Left colon (tissue), 2 donors: ENCODE measurements around the gene CC2D2A. TPM values are rescaled to one million over a fixed set of nuclear protein-coding genes. Genes with fewer than 3 reads are reported as not detected.

Source experiments
- ATAC-seq: fragments of 200-7000 bp; cut with Tn5 transposase; one replicate; pipeline ENCODE4 v1.9.1; 2020; ENCODE audit warnings: mild to moderate bottlenecking, moderate library complexity
- DNase-seq, 2 donors: peaks; one replicate each; pipeline ENCODE4 v3.0.0-alpha.2; 2020
- intact Hi-C, 2 donors: fragments of 100-400 bp; cut with DNase I in 1 of 2; cut with micrococcal nuclease in 1 of 2; formaldehyde crosslinking; loops; one replicate each; pipeline versions ENCODE4 v1.11.2 to v1.14.0; 2022; cut with DNase I, micrococcal nuclease
- total RNA-seq, 2 donors: library from RNA; stranded (reverse); fragmentation: NEBNext Ultra II Directional; extraction: Animal tissue kit (Norgen Biotek cat#: 25700); gene quantifications; one replicate each; pipeline ENCODE4 v1.2.1, GENCODE V29; 2021
- donor health status: DM: no; HTN: no; CAD: no.
- donor health status: DM: yes; HTN: yes; CAD: no.

CC2D2A gene
- total RNA-seq, 2 donors from 2014 or later, result 4.8 to 8.6 TPM

- ATAC-seq, result no peak
- intact Hi-C loops, result no loop called here
- no peak for DNase-seq
These were observed 74.0 kb downstream of the CC2D2A start for GRCh38 chr4:15543537-15544247.

DNA sequence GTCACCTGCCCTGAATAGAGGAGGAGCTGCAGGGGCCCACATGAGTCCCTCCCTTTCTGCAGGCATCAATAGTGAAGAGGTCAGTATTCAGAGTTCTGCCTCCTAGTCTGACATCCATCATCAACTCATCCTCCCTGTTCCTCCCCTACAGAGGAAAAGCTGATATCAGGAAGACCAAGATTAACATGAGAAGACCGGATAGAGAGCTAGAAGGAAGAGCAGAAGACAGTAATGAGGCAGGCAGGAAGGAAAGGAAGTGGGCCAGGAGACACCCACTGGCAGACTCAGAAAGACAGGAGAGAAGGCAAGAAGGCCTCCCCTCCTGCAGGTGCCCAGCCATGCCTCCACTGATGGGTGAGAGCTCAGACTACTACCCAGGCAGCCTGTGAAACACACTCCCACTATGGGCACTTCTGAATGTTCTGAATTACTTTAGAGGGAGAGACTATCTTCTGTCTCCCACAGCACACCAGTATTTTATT, 74.6 kb downstream of the CC2D2A start:
- DNase-seq (no peak), ATAC-seq (no peak)
- intact Hi-C loops, result no loop called here

- intact Hi-C loops, result no loop called here
- DNase-seq (no peak), ATAC-seq (no peak)
These were observed 75.7 kb downstream of the CC2D2A start for GRCh38 chr4:15545371-15545770.

GRCh38 chr4:15547392-15547791, 77.7 kb downstream of the CC2D2A start:
- intact Hi-C loops, result no loop called here
- no peak for ATAC-seq
- DNase-seq, result no peak

- intact Hi-C loops, result no loop called here
- ATAC-seq (no peak), DNase-seq (no peak)
These were observed 80.8 kb downstream of the CC2D2A start for GRCh38 chr4:15550491-15550890.

- ATAC-seq, result no peak
- intact Hi-C loops, result no loop called here
- no peak for DNase-seq
These were observed 82.2 kb downstream of the CC2D2A start for GRCh38 chr4:15551740-15552446.

- intact Hi-C loops, result no loop called here
- DNase-seq (no peak), ATAC-seq (no peak)
These were observed 83.1 kb downstream of the CC2D2A start for GRCh38 chr4:15552557-15553362.

DNA sequence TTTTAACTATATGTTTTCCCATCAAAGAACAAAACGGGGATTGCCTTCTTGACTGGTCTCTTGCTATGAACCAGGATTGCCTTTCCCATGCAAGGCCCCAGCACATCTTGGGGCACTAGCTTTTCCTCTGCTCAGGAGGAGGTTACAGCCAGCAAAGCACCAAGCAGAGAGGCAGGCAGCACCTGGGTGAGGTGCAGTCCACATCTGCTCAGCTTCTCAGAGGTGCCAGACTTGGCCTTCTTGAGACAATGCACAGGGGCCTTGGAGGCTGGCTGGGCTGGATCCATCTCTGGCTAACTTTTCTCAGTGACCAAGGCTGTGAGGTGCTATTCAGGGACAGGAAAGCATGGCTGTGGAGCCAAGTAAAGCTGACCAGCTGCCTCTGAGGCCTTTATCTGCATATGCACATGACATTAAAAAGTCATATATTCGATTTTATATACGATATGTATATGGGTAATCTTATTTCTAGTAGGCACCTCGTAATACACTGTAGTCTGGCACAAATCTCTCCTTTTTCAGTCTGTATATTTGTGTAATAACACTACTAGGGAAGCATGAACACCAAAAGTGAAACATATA, 86.9 kb downstream of the CC2D2A start:
- DNase-seq, result no peak
- ATAC-seq, result no peak
- intact Hi-C loops, result no loop called here

- intact Hi-C loops, result no loop called here
- ATAC-seq, result peak; percentile 89
These were observed 88.3 kb downstream of the CC2D2A start for GRCh38 chr4:15557786-15558550.

GRCh38 chr4:15558561-15558960, 88.9 kb downstream of the CC2D2A start:
- DNase-seq, result no peak
- intact Hi-C loops, result no loop called here
- no peak for ATAC-seq

More at GRCh38 chr4:15557786-15558550, 88.3 kb downstream of the CC2D2A start:
- DNase-seq, result peak in 1 of 2 donors; percentile 19

DNA sequence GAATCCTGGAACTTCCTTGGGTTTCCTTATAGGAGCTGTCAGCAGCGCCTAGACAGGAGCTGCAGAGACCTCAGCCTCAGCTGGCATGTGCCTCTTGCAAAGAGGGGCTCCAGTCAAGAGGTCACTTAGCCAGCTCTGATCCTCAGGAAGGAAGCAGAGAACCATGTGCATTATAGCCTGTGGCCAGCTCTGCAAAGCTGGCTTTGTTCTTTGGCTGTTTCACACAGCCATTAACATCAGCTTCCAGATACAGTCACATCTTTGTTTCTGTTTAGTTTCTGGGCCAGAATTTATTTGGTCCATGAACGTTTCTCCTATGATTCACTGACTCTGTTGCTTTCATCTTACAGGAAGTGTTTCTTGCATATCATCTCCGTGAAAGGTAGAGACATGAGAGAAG, 92.4 kb downstream of the CC2D2A start:
- intact Hi-C loops, result no loop called here
- no peak for DNase-seq

GRCh38 chr4:15562623-15563022, 92.9 kb downstream of the CC2D2A start:
- DNase-seq (no peak), ATAC-seq (no peak)
- intact Hi-C loops, result no loop called here

More for the DNA sequence above, 92.4 kb downstream of the CC2D2A start:
- ATAC-seq, result no peak

GRCh38 chr4:15563871-15564270, 94.2 kb downstream of the CC2D2A start:
- DNase-seq (no peak), ATAC-seq (no peak)
- intact Hi-C loops, result no loop called here

- ATAC-seq (no peak), DNase-seq (no peak)
- intact Hi-C loops, result no loop called here
These were observed 99.1 kb downstream of the CC2D2A start for GRCh38 chr4:15568821-15569220.

DNA sequence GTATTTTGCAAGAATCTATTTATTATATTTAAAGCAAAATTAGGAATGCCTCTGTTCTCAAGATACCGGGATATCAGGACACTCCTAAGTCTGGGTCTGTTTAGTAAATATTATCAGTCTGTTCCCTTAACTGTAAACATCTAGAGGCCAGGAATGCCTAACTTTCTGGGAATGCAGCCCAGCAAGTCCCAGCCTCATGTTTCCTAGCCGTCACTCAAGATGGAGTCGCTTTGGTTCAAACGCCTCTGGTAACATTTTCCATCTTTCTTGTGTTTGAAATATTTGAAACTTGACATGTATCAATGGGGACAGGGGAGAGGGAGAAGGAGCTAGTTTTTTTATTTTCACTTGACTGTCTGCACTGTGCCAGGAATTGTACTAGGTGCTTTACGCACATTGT, 100.1 kb downstream of the CC2D2A start:
- no peak for ATAC-seq
- intact Hi-C loops, result no loop called here
- DNase-seq, result no peak

GRCh38 chr4:15575966-15576365, 106.3 kb downstream of the CC2D2A start:
- DNase-seq (no peak), ATAC-seq (no peak)
- intact Hi-C loops, result no loop called here

DNA sequence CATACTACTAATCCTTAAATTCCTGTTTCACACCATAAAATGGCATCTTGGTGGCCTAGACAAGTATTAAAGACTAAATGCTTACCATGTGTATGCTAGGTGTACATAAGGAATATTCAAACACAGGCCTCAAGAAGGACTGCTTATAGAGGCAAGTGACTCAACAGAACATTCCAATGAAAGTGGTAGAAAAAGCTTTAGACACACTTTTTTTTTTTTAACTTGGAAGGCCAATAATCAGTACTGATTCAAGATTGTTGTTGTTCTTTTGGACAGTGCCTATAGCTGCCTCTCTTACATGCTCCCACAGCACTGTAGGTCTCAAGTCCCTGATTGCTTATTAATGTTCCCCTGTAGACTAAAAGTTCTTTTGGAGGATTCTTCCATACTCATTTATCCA, 107.8 kb downstream of the CC2D2A start:
- DNase-seq (no peak), ATAC-seq (no peak)
- intact Hi-C loops, result no loop called here

DNA sequence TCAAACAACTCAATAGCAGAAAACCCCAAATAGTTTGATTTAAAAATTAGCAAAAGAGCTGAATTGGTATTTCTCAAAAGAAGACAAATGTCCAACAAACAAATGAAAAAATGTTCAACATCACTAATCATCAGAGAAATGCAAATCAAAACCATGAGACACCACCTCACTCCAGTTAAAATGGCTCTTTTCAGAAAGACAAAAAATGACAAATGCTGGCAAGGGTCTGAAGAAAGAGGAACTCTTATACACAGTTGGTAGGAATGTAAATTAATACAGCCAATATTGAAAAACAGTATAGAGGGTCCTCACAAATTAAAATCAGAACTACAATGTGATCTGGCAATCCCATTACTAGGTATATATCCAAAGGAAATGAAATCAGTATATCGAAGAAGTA, 115.1 kb downstream of the CC2D2A start:
- intact Hi-C loops, result no loop called here
- DNase-seq, result no peak
- ATAC-seq, result no peak

DNA sequence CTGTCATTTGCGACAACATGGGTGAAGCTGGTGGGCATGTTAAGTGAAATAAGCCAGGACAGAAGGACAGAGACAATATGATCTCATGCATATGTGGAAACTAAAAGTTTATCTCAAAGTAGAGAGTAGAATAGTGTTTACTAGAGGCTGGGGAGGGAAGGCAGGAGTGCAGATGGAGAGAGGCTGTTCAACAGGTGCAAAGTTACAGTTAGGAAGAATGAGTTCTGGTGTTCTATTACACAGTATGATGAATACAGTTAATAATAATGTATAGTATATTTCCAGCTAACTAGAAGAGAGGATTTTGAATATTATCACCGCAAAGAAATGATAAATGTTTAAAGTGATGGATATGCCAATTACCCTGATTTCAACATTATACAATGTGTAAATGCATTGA, 115.6 kb downstream of the CC2D2A start:
- DNase-seq (no peak), ATAC-seq (no peak)
- intact Hi-C loops, result no loop called here
